NCI-H524 treated with DMSO at 0.1 percent for 48 hours (cell line): Measurements from ENCODE around the gene SIGLEC8.
"Not testable (repeated sequence)": the region's sequence is repeated elsewhere in the genome, so short reads cannot be mapped to it uniquely, and the experiment has no call there.

Source experiments
- DNase-seq: peaks from one replicate; lab custom pipeline; 2025; lab: John Stamatoyannopoulos, UW

SIGLEC8 gene

GRCh38 chr19:51447510-51447909 lies 10.7 kb downstream of the SIGLEC8 start:
- not testable (repeated sequence) for DNase-seq

- no peak for DNase-seq
Measured at GRCh38 chr19:51441410-51442390, 16.6 kb downstream of the SIGLEC8 start.

- no peak for DNase-seq
Measured at GRCh38 chr19:51440846-51441409, 17.3 kb downstream of the SIGLEC8 start.

- no peak for DNase-seq
Measured at GRCh38 chr19:51440052-51440451, 18.2 kb downstream of the SIGLEC8 start.

DNA sequence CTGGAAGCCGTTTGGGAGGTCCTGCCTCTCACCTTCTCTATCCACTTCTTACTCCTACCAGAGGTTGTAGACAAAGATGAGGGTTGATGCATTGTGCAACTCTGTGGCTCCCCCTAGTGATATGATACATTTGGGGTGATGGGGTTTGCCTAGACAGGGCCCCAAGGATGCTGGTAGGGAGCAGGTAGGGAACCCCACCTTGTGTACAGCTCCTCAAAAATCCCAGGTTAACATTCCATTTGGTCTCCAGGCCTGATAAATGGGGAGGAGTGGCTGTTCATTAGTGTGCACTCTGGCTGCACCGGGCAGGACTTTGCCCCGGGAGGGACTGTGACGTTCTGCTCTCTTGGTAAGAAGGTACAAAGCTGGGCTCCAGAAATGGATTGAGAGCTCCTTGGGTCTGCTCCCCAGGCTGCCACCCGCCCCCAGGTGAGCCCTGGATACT lies 19.2 kb downstream of the SIGLEC8 start:
- no peak for DNase-seq

DNA sequence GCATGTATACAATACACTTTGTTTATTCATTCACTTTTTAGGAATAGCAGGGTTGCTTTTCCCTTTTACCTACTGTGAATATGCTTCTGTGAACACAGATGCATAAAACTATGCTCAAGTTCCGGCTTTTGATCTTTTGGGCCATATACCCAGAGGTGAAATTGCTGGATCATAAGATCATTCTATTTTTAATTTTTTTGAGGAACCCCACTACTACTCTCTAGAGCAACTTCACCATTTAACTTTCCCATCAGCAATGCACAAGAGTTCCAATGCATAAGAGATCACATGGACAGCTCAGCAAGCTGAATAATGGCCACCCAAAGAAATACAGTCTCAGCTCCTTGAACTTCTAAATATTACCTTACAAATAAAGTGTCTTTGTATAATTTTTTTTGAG lies 23.8 kb downstream of the SIGLEC8 start:
- DNase-seq = no peak

DNA sequence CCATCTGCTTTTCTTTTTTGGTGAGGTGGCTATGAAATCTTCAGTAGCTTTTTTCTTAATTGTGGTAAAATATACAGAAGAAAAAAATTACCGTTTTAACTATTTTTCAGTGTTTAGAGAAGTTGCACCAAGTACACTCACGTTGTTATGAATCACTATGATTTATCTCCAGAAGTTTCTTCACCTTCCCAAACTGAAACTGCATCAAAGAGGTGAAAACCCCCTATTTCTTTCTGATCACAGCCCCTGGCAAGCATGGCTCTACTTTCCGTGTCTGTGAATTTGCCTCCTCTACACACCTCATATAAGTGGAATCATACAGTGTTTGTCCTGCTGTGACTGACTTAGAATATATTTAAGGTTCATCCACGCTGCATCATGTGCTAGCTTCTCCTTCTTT lies 25.2 kb downstream of the SIGLEC8 start:
- DNase-seq = no peak

DNA sequence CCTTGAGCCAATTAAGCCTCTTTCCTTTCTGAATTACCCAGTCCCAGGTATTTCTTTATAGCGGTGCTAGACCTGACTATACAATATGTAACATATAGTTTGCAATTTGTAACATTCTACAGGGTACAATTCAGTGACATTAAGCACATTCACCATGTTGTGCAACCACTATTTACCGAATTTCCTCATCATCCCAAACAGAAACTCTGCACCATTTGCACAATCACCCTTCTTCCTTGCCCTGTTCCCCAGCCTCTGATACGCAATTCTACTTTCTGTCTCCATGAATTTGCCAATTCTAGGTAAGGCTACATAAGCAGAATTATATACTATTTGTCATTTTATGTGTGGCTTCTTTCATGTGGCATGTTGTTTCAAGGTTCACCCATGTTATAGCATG lies 27.1 kb downstream of the SIGLEC8 start:
- no peak for DNase-seq

- DNase-seq = no peak
Measured at GRCh38 chr19:51430221-51430620, 28.0 kb downstream of the SIGLEC8 start.

- DNase-seq = no peak
Measured at GRCh38 chr19:51427201-51427600, 31.1 kb downstream of the SIGLEC8 start.

GRCh38 chr19:51422053-51422448 lies 36.2 kb downstream of the SIGLEC8 start:
- DNase-seq = no peak

DNA sequence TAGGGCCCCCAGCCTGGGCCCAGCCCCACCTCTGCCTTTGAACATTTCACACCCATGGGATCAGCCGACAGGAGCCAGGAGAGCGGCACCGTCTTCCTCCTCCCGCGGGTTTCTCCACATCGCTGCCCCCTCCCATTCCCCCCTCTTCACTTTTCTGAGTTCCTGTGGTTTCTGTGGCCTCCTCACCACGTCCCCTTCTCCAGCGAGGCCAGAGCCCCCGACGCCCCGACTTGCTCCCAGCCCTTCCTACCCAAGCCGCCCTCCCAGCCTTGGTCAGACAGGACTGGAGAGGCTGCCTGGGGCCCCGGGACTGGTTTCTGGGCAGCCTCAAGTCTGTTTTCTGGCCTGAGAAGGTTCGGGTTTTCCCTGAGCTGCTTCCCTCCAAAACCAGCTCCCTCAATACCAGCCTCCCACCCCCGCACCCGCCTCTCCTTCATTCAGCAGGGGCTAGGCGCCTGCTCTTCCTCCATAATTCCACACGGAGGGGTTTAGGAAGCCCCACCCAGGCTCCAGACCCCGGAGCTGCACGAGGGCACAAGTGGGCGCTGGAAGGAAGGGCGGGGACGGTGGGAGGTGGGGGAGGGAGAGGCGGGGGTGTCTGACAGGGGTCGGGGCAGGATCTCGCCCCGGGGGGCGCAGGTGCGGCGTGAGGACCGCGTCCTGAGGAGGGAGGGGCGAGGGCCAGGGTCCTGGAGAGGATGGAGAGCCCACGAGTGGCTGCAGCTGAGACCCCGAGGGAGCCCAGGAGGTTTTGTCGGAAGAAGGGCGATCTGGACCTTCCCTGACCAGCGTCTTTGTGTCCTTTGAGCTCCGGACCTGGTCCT lies 36.8 kb downstream of the SIGLEC8 start:
- no peak for DNase-seq

DNA sequence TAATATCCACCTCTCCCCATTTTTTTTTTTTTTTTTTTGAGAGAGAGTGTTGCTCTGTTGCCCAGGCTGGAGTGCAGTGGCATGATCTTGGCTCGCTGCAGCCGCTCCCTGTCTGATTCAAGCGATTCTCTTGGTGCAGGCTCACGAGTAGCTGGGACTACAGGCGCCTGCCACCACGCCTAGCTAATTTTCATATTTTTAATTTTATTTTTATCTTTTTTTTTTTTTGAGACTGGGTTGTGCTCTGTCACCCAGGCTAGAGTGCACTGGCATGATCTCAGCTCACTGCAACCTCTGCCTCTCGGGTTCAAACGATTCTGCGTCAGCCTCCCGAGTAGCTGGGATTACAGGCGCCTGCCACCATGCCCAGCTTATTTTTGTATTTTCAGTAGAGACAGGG lies 37.7 kb downstream of the SIGLEC8 start:
- DNase-seq = not testable (repeated sequence)

- no peak for DNase-seq
Measured at GRCh38 chr19:51418707-51419106, 39.5 kb downstream of the SIGLEC8 start.

DNA sequence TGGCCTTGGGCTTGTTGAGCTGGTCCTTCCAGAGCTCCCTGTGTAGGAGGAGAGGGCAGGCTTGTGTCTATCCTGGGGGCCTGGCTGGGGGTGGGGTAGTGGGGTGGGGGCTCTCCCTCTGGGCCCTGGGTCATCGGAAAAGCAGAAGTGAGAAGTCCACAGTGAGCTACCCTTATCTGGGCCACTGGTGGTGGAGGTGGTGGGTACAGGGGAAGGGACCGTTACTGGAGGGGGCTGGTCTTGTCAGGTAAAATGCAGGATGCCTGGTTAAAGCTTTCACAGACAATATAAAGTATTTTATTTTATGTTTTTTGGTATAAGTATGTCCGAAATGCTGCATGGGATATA lies 40.5 kb downstream of the SIGLEC8 start:
- no peak for DNase-seq

DNA sequence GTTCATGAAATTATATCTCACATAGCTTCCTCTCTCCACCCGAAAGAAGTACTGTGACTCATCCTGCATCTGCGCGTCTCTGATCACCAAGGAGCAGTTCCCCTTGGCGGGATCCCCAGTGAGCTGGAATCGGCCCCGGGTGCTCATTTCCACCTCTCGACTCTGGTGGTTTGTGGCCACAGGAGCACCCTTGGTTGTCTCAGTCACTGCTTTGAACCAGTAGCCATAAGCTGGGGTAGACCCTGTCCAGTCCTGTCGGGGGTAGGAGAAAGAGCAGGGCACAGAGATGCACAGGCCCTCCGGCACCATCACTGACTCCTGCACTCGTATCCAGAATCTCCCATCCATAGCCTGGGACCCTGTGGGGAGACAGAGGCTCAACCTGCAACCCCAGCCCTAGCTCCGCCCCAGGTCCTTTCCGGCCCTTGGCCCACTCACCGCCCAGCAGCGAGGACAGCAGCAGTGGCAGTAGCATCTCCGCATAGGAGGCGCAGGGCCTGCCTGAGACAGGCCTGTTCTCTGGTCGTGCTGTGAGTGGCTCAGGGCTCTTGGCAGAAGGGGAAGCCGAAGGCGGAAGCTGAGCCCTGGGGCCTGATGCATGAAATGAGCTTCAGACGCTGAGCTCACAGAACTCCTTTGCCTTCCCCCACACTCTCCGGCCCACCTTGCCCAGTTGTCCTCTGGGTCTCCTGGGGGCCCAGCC lies 41.0 kb downstream of the SIGLEC8 start, which contains the start of gene SIGLEC10:
Gene SIGLEC10 (minus strand): TSS at position 536 of the 703 bp plus-strand sequence. CDS start 61 bp downstream, at position 475.
- no peak for DNase-seq

- DNase-seq = not testable (repeated sequence)
Measured at GRCh38 chr19:51416422-51416821, 41.8 kb downstream of the SIGLEC8 start.

GRCh38 chr19:51415187-51415586 lies 43.1 kb downstream of the SIGLEC8 start:
- no peak for DNase-seq

DNA sequence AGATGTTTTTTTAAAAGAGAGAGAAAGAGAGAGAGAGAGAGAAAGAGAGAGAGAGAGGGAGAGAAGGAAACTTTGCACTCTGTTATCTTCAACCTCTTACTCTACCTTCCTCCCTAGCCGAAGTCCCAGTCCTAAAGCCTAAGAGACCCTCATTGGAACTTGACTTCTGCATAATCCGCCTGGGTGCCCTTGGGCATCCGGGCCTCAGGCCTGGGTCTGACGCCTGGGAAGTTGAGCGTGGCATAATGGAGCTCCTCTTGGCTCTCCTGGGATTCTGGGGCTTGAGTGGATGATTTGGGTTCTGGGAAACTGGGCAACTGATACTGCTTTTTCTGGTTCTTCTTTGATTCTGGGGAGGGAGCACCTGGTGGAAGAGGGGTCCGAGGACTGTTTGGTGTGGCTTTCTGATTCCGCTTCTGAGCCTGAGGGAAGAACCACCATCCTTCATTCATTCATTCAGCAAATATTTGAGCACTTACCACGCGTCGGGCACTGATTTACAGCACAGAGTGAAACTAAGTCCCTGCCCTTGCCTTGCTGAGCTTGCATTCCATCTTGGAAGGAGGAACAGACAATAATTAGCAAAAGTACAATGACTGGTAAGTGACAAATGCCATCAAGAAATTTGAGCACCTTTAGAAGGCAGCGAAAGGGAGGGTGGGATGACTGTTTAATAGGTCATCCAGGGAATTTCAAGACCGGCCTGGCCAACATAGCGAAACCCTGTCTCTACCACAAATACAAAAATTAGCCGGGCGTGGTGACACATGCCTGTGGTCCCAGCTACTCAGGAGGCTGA lies 47.1 kb downstream of the SIGLEC8 start:
- DNase-seq = no peak

DNA sequence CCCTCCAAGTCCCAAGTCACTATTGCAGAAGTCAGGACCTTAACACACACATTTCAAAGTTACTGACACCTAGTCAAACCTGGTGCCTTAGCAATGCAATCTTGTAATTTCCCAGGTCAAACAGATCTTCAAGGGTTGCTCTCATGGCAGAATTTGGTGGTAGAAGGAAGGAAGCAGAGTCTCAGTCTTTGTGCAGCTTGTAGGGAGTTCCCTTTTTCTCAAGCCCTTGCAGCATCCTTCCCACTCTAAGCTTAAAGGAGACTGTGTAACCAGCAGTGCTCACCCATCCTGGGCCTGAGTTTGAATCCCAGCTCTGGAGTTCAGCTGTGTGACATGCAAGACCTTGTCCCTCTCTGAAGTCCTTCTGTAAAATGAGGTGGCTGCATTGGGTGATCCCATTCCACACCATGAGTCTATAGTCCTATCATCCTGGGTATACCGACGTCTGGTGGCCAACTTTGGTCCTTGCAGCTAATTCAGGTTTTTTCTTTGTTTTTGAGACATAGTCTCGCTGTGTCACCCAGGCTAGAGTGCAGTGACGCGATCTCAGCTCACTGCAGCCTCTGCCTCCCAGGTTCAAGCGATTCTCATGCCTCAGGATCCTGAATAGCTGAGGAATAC lies 50.6 kb downstream of the SIGLEC8 start:
- no peak for DNase-seq
